Cerebellar cortex (tissue), 1 donor: ENCODE results near the gene CLCN6.
"Not testable (repeated sequence)": the region's sequence is repeated elsewhere in the genome, so short reads cannot be mapped to it uniquely, and the experiment has no call there.

ENCODE experiments used
- DNase-seq: peaks from one replicate; pipeline ENCODE4 v3.0.0-alpha.2; 2015; ENCODE audit warnings: low spot score

CLCN6 gene

GRCh38 chr1:11795238-11795890 is 10.6 kb upstream of the CLCN6 start:
- no peak for DNase-seq

GRCh38 chr1:11796036-11796828 is 9.8 kb upstream of the CLCN6 start:
- DNase-seq: no peak

- no peak for DNase-seq
Measured at GRCh38 chr1:11797525-11798216, 8.3 kb upstream of the CLCN6 start.

GRCh38 chr1:11799099-11799498 is 6.9 kb upstream of the CLCN6 start:
- no peak for DNase-seq

GRCh38 chr1:11799896-11800295 is 6.1 kb upstream of the CLCN6 start:
- DNase-seq: no peak

GRCh38 chr1:11800391-11800755 is 5.6 kb upstream of the CLCN6 start:
- DNase-seq: no peak

GRCh38 chr1:11800756-11801433 is 5.1 kb upstream of the CLCN6 start:
- DNase-seq: no peak

- DNase-seq: no peak
Measured at GRCh38 chr1:11802616-11802972, 3.4 kb upstream of the CLCN6 start.

- DNase-seq: peak; percentile 84
Measured at GRCh38 chr1:11802973-11803885, 2.8 kb upstream of the CLCN6 start.

GRCh38 chr1:11803924-11804665 is 1.9 kb upstream of the CLCN6 start:
- DNase-seq: not testable (repeated sequence)

GRCh38 chr1:11804666-11805421 is 1.1 kb upstream of the CLCN6 start:
- DNase-seq: peak; percentile 32

GRCh38 chr1:11806307-11806936 is 431 bp downstream of the CLCN6 start:
- DNase-seq: peak; percentile 57

- no peak for DNase-seq
Measured at GRCh38 chr1:11807133-11807532, 1.1 kb downstream of the CLCN6 start.

GRCh38 chr1:11813021-11813420 is 7.0 kb downstream of the CLCN6 start:
- no peak for DNase-seq

- no peak for DNase-seq
Measured at GRCh38 chr1:11817192-11817591, 11.2 kb downstream of the CLCN6 start.

- no peak for DNase-seq
Measured at GRCh38 chr1:11822091-11822490, 16.1 kb downstream of the CLCN6 start.

GRCh38 chr1:11823366-11824137 is 17.6 kb downstream of the CLCN6 start:
- no peak for DNase-seq

GRCh38 chr1:11825131-11825530 is 19.1 kb downstream of the CLCN6 start:
- DNase-seq: no peak

- no peak for DNase-seq
Measured at GRCh38 chr1:11826946-11827345, 21.0 kb downstream of the CLCN6 start.
